Hepatic stellate cell (primary cell): ENCODE data around the gene IARS1.

Experiments
- DNase-seq: peaks from one replicate; pipeline ENCODE4 v3.0.0; 2011; ENCODE audit warnings: low spot score

Gene IARS1

GRCh38 chr9:92295240-92295790 lies 1.8 kb upstream of the IARS1 start:
- no peak for DNase-seq

DNA sequence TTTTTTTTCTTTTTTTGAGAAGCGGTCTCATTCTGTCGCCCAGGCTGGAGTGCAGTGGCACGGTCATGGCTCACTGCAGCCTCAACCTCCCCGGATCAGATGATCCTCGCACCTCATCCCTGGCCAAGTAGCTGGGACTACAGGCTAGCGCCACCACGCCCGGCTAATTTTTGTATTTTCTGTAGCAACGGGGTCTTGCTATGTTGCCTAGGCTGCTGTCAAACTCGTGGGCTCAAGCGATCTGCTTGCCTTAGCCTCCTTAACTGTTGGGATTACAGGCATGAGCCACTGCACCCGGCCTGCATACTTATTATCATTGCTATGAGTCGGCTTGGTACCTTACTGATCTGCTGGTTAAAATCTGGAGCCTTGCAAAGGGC lies 790 bp upstream of the IARS1 start:
- DNase-seq = no peak

DNA sequence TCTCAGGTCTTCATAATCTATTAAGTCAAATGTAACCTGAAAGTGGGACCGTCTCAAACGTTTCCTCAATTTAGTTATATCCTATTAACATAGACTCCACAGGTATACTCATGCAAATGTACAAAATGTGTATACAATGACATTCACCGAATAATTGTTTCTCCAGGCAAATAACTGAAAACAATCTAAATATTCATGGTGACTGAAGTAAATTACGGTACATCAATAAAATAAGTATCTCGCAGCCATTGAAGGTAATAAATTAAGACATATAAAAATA lies 482 bp downstream of the IARS1 start:
- no peak for DNase-seq

- peak; percentile 2 for DNase-seq
These were observed 991 bp downstream of the IARS1 start for GRCh38 chr9:92292338-92293074.

DNA sequence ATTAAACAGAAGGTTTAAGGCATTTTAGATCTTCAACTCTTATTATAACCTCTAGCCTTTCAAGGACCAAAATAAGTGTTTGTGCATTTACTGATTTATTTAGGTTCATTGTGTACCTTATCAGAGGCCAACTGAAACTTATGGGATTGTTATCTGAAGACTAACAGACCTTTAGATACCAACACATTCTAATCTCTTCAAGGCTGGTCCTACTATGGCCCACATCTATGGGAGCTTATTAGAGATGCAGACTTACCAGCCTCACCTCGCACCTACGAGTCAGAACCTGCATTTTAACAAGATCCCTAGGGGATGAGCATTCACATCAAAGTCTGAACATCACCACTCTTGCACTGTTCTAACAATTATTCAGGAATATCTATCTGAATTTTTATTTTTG lies 1.9 kb downstream of the IARS1 start:
- no peak for DNase-seq

DNA sequence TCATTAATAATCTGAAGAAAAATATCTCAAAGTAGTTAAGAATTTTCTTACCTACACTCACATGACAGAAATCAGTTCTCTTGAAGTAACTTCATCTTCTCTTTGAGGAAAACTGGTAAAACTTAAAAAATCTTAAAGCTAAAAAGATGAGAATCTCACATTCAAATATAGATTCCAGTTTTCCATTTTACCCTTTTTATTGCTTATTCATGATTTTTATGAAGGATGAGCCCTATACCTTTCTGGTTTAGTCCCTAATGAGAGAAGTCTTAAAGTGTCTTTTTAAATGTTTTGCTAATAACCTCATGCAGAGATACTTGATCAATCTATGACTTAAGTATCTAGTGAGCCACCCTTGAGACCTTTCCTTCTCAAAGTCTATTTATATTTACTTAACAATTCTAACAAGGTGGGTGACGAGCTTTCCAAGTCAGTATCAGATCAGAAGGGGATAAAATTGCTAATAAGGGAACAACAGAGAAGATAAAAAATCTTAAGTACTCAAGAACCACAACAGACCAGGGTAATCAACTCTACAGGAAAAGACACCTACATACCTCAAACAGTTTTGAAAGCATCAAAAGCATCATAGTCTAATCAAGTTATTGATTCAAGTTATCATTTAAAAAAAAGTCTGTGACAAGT lies 2.6 kb downstream of the IARS1 start:
- DNase-seq = no peak

GRCh38 chr9:92289708-92290390 lies 3.6 kb downstream of the IARS1 start:
- DNase-seq = peak; percentile 4

- no peak for DNase-seq
These were observed 14.2 kb downstream of the IARS1 start for GRCh38 chr9:92279302-92279701.

DNA sequence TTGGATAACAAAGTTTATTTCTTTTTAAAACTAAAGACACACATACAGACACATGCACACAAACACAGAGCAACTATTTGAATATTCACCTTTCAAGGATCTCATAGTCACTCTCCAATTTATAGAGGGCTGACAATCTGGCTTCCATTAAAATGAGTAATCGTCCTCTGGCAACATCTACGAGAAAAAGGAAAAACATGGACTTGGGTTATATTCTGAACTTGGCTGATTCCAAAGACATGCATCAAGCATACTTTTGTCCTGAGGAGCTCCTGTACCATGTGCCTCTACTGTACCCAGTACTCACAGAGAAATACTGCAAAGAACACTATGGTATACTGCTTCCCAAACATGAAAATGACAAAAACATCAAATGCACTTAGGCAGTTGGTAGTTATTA lies 15.4 kb downstream of the IARS1 start:
- DNase-seq = no peak

GRCh38 chr9:92276331-92277032 lies 17.0 kb downstream of the IARS1 start:
- DNase-seq = no peak

- no peak for DNase-seq
These were observed 18.0 kb downstream of the IARS1 start for GRCh38 chr9:92275541-92275940.

DNA sequence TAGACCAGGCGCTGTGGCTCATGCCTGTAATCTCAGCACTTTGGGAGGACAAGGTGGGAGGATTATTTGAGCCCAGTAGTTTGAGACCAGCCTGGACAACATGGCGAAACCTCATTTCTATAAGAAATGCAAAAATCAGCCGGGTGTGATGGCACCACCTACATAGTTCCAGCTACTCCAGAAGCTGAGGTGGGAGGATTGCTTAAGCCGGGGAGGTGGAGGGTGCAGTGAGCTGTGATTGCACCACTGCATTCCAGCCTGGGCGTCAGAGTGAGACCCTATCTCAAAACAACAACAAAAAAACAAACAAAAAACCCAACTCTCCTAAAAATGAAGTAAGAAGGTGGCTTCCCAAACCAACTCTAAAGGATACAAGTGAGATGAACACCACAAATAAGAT lies 23.0 kb downstream of the IARS1 start:
- DNase-seq = no peak

GRCh38 chr9:92266486-92266885 lies 27.0 kb downstream of the IARS1 start:
- DNase-seq = no peak

- DNase-seq = no peak
These were observed 28.3 kb downstream of the IARS1 start for GRCh38 chr9:92265154-92265553.

- DNase-seq = no peak
These were observed 30.4 kb downstream of the IARS1 start for GRCh38 chr9:92263131-92263530.

DNA sequence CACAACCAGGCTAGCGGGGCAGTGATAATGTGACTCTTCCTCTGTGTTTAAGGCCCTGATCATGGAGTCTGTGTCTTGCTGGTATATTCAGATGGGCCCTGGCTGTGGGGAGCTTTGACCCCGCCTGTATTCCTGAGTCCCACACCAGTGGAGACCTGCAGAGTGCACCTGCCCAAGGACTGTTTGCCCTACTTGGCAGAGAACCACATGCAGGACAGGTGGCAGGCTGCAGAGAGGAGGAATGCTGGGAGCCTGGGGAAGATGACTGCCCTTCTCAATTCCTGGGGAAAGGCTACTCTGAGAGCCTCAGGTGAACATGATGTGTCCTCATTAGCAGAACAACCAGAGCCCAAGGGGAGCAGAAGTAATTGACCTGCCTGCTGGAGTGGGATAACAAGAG lies 36.2 kb downstream of the IARS1 start:
- no peak for DNase-seq

DNA sequence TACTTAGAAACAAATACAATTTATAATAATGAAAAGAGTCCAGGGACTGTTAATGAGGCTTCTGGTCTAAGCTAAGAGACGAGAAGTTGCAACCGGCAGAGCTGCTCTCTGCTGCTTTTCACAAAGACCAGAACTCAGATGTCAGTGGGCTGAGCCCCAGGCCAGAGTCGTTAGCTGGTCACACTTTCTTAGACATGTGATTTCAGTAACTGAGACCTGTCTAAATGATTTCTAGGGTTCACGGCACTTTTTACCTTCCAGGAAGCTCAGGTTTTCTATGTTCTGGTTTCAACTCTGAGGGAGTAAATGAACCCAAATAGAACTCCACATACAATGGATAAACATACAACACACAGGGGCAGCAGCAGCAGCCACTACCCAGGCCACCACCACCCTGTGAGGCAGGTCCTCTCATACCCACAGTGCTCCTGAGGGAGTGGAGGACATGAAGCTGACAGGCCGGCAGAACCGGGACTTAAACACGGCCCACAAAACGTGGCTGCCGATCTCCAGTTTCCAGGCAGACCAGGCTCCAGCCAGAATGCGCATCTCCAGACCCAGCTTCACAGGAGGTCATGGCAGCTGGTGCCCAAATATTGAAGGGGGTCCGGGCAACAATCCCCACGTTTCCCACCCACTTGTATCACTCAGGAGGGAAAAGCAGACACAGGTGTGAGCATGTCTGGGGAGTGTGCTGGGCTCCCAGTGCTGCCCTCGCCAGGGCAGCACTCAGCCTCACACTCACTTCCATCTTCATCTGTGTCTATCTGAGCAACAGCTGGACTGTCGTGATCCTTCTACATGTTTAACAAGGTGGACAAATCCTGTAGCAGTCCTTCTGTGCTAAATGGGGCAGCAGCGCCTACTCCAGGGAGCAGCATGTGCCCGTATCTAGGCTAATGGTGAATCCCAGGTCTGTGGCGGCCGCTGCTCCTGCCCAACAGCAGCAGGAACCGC lies 38.8 kb downstream of the IARS1 start:
- no peak for DNase-seq

- DNase-seq = no peak
These were observed 39.8 kb downstream of the IARS1 start for GRCh38 chr9:92253656-92254055.

DNA sequence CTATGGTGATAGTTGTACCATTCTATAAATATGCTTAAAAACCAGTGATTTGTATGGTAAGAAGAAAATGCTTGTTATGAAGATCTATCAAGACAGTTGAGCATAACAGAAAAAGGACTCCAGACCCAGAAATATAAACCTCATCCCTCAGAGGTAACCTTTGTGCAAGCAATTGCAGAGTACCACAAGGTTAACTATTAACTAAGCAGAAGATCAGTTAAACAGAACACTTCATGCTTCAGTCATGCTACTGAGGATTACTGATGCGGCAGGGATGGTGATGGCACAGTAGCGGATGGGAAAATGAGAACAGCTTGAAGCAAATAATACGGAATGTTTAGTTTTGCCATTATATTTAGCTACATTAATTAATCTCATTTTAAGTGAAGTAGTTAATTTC lies 45.5 kb downstream of the IARS1 start:
- DNase-seq = no peak

- no peak for DNase-seq
These were observed 46.2 kb downstream of the IARS1 start for GRCh38 chr9:92247296-92247695.

DNA sequence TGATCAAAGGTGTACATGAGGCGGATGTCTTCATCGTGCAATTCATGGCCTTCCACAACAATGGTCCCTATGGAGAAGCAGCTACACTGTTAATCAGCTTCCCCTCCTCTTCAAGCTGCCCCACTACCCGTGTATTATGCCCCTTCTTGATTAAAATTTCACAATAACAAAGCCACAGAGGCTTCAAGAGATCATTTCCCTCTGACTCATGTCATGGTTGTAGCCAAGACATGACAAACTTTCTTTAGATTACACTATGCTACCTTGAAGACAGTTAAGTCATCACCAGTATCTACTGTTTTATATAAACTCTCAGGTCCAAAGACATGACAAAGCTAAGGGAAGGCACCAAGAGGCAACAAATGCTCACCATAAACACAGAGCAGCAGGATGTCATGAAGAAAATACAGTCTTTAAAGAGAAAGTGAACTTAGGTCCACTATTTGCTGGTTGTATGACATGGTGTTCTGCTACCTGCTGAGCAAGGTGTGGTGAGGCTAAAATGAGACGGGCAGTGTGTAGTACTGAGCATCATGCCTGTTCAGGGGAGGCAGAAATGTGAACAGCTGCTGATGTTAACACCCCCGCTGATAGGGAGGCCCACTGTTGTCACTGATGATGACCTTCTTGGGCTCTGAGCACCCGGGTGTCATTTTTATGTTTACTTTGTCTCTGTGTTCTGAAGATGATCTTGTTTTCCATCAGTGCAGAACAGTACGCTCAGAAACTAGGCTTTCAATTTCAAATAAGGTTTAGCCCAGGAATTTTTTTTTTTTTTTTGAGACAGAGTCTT lies 48.3 kb downstream of the IARS1 start:
- DNase-seq = peak; percentile 44
